ENCODE measurements around the gene NCAPG. TPM values are rescaled to one million over a fixed set of nuclear protein-coding genes. Genes with fewer than 3 reads are reported as not detected.

The NCAPG gene
- total RNA-seq, 1 donor from 2014 or later: 2.2 TPM

Other genes with a start within 250 kb of the NCAPG start
- 125 TPM for gene LAP3, start 233.8 kb upstream of the NCAPG start, total RNA-seq
- gene MED28, start 196.3 kb upstream of the NCAPG start, total RNA-seq: 46.2 TPM
- gene FAM184B, start 29.4 kb upstream of the NCAPG start, total RNA-seq: 0.24 TPM
- gene DCAF16, start 222 bp upstream of the NCAPG start, total RNA-seq: 26.1 TPM
- gene LCORL, start 210.8 kb downstream of the NCAPG start, total RNA-seq: 13.6 TPM